Thoracic aorta (tissue), 2 donors: ENCODE results near the gene RNF4. TPM values are rescaled to one million over a fixed set of nuclear protein-coding genes. Genes with fewer than 3 reads are reported as not detected.

Experiments used
- ATAC-seq: fragments of 150-250 bp; one replicate; pipeline ENCODE4 v1.8.0; 2017; ENCODE audit warnings: low read depth; ENCODE audit not compliant: insufficient number of reproducible peaks, low FRiP score
- DNase-seq: peaks from one replicate; pipeline ENCODE4 v3.0.0-alpha.2; 2020; ENCODE audit warnings: low spot score
- H3K27ac ChIP-seq, 2 donors: fragments of 200-600 bp; sonication (generic); 1 replicate in 1 of 2; 2 replicates in 1 of 2; pipeline ENCODE4 v1.5.1; 2016; ENCODE audit warnings: mild to moderate bottlenecking in 2 of 2, moderate library complexity in 2 of 2
- H3K27me3 ChIP-seq: fragments of 200-600 bp; sonication (generic); replicated peaks from 2 replicates; pipeline ENCODE4 v1.6.0; 2016; ENCODE audit warnings: mild to moderate bottlenecking; ENCODE audit not compliant: insufficient read depth
- H3K36me3 ChIP-seq: fragments of 200-600 bp; sonication (generic); one replicate; pipeline ENCODE4 v1.5.1; 2016
- H3K4me1 ChIP-seq, 2 donors: fragments of 200-600 bp; sonication (generic); 1 replicate in 1 of 2; 2 replicates in 1 of 2; pipeline versions ENCODE4 v1.5.1 to v1.6.0; 2016; ENCODE audit warnings: low read depth in 2 of 2, mild to moderate bottlenecking in 1 of 2; ENCODE audit not compliant: control insufficient read depth in 1 of 2
- H3K4me3 ChIP-seq: fragments of 200-600 bp; sonication (generic); 2 replicates; pipeline ENCODE4 v1.5.1; 2016; ENCODE audit warnings: mild to moderate bottlenecking
- H3K9me3 ChIP-seq: fragments of 200-600 bp; sonication (generic); 2 replicates; pipeline ENCODE4 v1.5.1; 2016
- total RNA-seq, 2 donors: library from RNA; depleted of rRNA; stranded (reverse); fragments of >200 nt; gene quantifications; one replicate each; pipeline versions ENCODE4 v1.1.0 to v1.2.3, GENCODE V29; 2016
- TF ChIP-seq, protein P1 (sequence below): fragments of 200-600 bp; sonication (generic); IDR thresholded peaks from one replicate; pipeline ENCODE4 v1.5.1; 2019; ENCODE audit warnings: antibody characterized with exemption

Gene RNF4
- total RNA-seq, 2 donors from 2014 or later = 29.8 to 83.1 TPM

DNA sequence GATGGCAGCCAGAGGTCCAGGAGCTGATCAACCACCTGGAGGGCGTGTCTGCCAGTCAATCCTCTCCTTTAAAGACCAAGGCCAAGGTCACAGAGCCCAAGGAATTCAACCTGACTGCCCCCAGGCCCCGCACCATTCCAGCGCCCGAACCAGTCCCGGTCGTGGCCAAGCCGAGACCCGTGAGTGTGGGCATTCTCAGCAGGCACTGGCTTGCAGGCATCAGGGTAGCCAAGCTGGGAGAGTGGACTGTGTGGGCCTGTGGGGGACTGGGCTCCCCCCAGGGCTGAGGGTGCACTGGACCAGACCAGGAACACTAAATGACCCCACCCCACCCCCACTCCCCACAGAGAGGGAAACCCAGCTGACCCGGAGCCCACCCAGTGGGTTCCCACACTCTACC, 23.8 kb upstream of the RNF4 start:
- no peak overlapping the region for H3K27ac ChIP-seq
- H3K27me3 ChIP-seq = no peaks in the 10 kb centered on the region
- no peaks in the 10 kb centered on the region for H3K9me3 ChIP-seq
- no peak overlapping the region for H3K4me3 ChIP-seq
- H3K36me3 ChIP-seq = no peaks in the 10 kb centered on the region
- ATAC-seq (no peak), DNase-seq (no peak)
- TF ChIP-seq, protein P1, sequence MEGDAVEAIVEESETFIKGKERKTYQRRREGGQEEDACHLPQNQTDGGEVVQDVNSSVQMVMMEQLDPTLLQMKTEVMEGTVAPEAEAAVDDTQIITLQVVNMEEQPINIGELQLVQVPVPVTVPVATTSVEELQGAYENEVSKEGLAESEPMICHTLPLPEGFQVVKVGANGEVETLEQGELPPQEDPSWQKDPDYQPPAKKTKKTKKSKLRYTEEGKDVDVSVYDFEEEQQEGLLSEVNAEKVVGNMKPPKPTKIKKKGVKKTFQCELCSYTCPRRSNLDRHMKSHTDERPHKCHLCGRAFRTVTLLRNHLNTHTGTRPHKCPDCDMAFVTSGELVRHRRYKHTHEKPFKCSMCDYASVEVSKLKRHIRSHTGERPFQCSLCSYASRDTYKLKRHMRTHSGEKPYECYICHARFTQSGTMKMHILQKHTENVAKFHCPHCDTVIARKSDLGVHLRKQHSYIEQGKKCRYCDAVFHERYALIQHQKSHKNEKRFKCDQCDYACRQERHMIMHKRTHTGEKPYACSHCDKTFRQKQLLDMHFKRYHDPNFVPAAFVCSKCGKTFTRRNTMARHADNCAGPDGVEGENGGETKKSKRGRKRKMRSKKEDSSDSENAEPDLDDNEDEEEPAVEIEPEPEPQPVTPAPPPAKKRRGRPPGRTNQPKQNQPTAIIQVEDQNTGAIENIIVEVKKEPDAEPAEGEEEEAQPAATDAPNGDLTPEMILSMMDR = no peak
- no peaks in the 10 kb centered on the region for H3K4me1 ChIP-seq

DNA sequence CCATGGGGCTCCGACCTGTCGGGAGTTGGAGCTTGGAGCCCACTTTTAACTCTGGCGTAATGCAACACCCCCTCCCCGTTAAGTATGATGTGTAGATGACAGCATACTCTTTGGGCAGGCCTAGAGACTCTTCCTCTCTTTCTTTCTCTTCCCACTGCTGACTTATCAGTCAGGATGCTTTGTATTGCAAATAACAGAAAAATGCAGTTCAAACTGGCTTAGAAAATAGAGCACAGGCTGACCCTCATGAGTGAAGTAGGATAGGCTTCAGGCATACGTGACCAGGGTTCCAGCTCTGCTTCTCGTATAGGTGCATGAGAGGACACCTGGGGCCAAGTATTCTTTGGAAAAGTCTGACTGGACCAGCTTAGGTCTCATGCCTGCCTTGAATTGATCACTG, 23.3 kb upstream of the RNF4 start:
- TF ChIP-seq, protein P1 = no peak
- ATAC-seq (no peak), DNase-seq (no peak)
- Histone ChIP-seq H3K27ac (no peak overlapping the region), H3K9me3 (no peaks in the 10 kb centered on the region), H3K4me1 (no peaks in the 10 kb centered on the region), H3K36me3 (no peaks in the 10 kb centered on the region), H3K27me3 (no peaks in the 10 kb centered on the region), H3K4me3 (no peak overlapping the region)

- DNase-seq = no peak
- no peaks in the 10 kb centered on the region for H3K9me3 ChIP-seq
- no peaks in the 10 kb centered on the region for H3K27me3 ChIP-seq
- H3K36me3 ChIP-seq = no peaks in the 10 kb centered on the region
- no peak overlapping the region for H3K4me3 ChIP-seq
- ATAC-seq = no peak
- H3K4me1 ChIP-seq = no peaks in the 10 kb centered on the region
- TF ChIP-seq, protein P1 = no peak
- H3K27ac ChIP-seq = no peak overlapping the region
Measured at GRCh38 chr4:2446656-2447564, 22.0 kb upstream of the RNF4 start.

DNA sequence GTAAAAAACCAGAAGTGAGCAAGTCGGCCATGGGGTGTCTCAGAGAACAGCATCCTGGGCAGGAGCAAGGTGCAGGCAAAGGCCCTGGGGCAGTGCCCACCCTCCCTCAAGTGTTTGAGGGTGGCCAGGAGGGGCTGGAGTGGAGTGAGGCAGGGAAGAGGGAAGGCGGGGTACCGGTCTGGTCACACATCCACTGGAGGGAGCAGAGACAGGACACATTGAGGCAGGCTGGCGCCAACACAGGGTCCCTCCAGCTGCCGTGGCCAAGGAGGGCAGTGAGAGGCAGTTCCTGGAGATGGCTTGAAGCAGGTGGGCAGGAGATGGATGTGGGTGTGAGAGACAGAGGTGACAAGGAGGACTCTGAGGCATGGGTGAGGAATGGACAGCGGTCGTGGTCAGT, 20.3 kb upstream of the RNF4 start:
- no peak for DNase-seq

GRCh38 chr4:2449051-2449450, 19.9 kb upstream of the RNF4 start:
- Histone ChIP-seq H3K36me3 (no peaks in the 10 kb centered on the region), H3K27me3 (no peaks in the 10 kb centered on the region)

More for the DNA sequence above, 20.3 kb upstream of the RNF4 start:
- ATAC-seq = no peak
- H3K9me3 ChIP-seq = no peaks in the 10 kb centered on the region
- H3K27ac ChIP-seq = no peak overlapping the region
- no peak overlapping the region for H3K4me3 ChIP-seq
- TF ChIP-seq, protein P1 = no peak
- H3K27me3 ChIP-seq = no peaks in the 10 kb centered on the region
- no peaks in the 10 kb centered on the region for H3K36me3 ChIP-seq
- no peaks in the 10 kb centered on the region for H3K4me1 ChIP-seq

More at GRCh38 chr4:2449051-2449450, 19.9 kb upstream of the RNF4 start:
- no peaks in the 10 kb centered on the region for H3K4me1 ChIP-seq
- no peaks in the 10 kb centered on the region for H3K9me3 ChIP-seq
- ATAC-seq (no peak), DNase-seq (no peak)
- TF ChIP-seq, protein P1 = no peak
- no peak overlapping the region for H3K27ac ChIP-seq
- H3K4me3 ChIP-seq = no peak overlapping the region
